CD14-positive monocyte (primary cell): ENCODE measurements around the gene MAP3K6. TPM values are rescaled to one million over a fixed set of nuclear protein-coding genes. Genes with fewer than 3 reads are reported as not detected.

ENCODE experiments used
- DNase-seq, 3 donors: peaks; one replicate each; pipeline ENCODE4 v3.0.0-alpha.2; 2011 to 2022
- H2AFZ ChIP-seq: 2 replicates; pipeline ENCODE4 v1.6.0; 2012; ENCODE audit warnings: mild to moderate bottlenecking, low read depth, low read length, inconsistent platforms; ENCODE audit not compliant: insufficient read depth, poor library complexity, severe bottlenecking
- H3K27ac ChIP-seq, 2 donors: 1 replicate in 1 of 2; 2 replicates in 1 of 2; pipeline ENCODE4 v1.5.1; 2012 to 2013; ENCODE audit warnings: low read length in 2 of 2, control low read depth in 1 of 2, inconsistent platforms in 1 of 2, low read depth in 1 of 2, mild to moderate bottlenecking in 1 of 2
- H3K27me3 ChIP-seq, 2 donors: one replicate each; pipeline versions ENCODE4 v1.6.0 to v1.6.1; 2011 to 2013; ENCODE audit warnings: low read length in 2 of 2; ENCODE audit not compliant: control insufficient read depth in 2 of 2, insufficient read depth in 2 of 2
- H3K36me3 ChIP-seq, 2 donors: replicated peaks in 1 of 2; 1 replicate in 1 of 2; 2 replicates in 1 of 2; pipeline versions ENCODE4 v1.5.1 to v1.6.1; 2012 to 2013; ENCODE audit warnings: low read length in 2 of 2, control low read depth in 1 of 2, inconsistent platforms in 1 of 2, mild to moderate bottlenecking in 1 of 2; ENCODE audit not compliant: insufficient read depth in 2 of 2, control insufficient read depth in 1 of 2
- H3K4me1 ChIP-seq, 2 donors: 1 replicate in 1 of 2; 2 replicates in 1 of 2; pipeline versions ENCODE4 v1.5.1 to v1.6.1; 2012 to 2013; ENCODE audit warnings: low read length in 2 of 2, control low read depth in 1 of 2, inconsistent platforms in 1 of 2, mild to moderate bottlenecking in 1 of 2, moderate library complexity in 1 of 2; ENCODE audit not compliant: insufficient read depth in 2 of 2, control insufficient read depth in 1 of 2
- H3K4me2 ChIP-seq: replicated peaks from 2 replicates; pipeline ENCODE3; 2012; ENCODE audit warnings: low read length, moderate library complexity, mild to moderate bottlenecking; ENCODE audit not compliant: poor library complexity, severe bottlenecking; ENCODE audit errors: extremely low read depth
- H3K4me3 ChIP-seq, 3 experiments: fragments of 200-600 bp in 1 of 3; sonication (generic) in 1 of 3; replicated peaks in 1 of 3; 1 replicate in 2 of 3; 2 replicates in 1 of 3; pipeline ENCODE4 v1.5.1; 2011 to 2013; ENCODE audit warnings: low read length in 3 of 3, mild to moderate bottlenecking in 3 of 3, control low read depth in 2 of 3, low read depth in 2 of 3, inconsistent platforms in 1 of 3, moderate library complexity in 1 of 3
- H3K79me2 ChIP-seq: 2 replicates; pipeline ENCODE4 v1.6.0; 2012; ENCODE audit warnings: mild to moderate bottlenecking, control low read depth, inconsistent platforms, low read length, moderate library complexity; ENCODE audit not compliant: insufficient read depth
- H3K9ac ChIP-seq: 2 replicates; pipeline ENCODE4 v1.6.0; 2017; ENCODE audit warnings: low read length, mild to moderate bottlenecking; ENCODE audit not compliant: insufficient read depth, poor library complexity, severe bottlenecking
- H3K9me3 ChIP-seq, 2 donors: replicated peaks in 1 of 2; 1 replicate in 1 of 2; 2 replicates in 1 of 2; pipeline versions ENCODE4 v1.5.1 to v1.6.1; 2012 to 2013; ENCODE audit warnings: low read length in 2 of 2, control low read depth in 1 of 2; ENCODE audit not compliant: control insufficient read depth in 1 of 2, insufficient read depth in 1 of 2
- H4K20me1 ChIP-seq: 2 replicates; pipeline ENCODE4 v1.6.0; 2012; ENCODE audit warnings: mild to moderate bottlenecking, low read length, control low read depth, moderate library complexity; ENCODE audit not compliant: insufficient read depth
- H3K27ac Mint-ChIP-seq, 7 donors: one replicate each; pipeline ENCODE4 v1.8.0; 2020; ENCODE audit warnings: mild to moderate bottlenecking in 7 of 7, mixed read lengths in 7 of 7, moderate library complexity in 6 of 7, inconsistent platforms in 2 of 7
- H3K27me3 Mint-ChIP-seq, 3 donors: one replicate each; pipeline ENCODE4 v1.8.0; 2021 to 2022; ENCODE audit warnings: low read depth in 3 of 3, mild to moderate bottlenecking in 3 of 3, mixed read lengths in 3 of 3, moderate library complexity in 3 of 3, inconsistent platforms in 1 of 3
- H3K36me3 Mint-ChIP-seq, 2 donors: one replicate each; pipeline ENCODE4 v1.8.0; 2020; ENCODE audit warnings: mixed read lengths in 2 of 2, inconsistent platforms in 1 of 2, mild to moderate bottlenecking in 1 of 2
- H3K4me1 Mint-ChIP-seq: one replicate; pipeline ENCODE4 v1.8.0; 2020; ENCODE audit warnings: mild to moderate bottlenecking, mixed read lengths
- H3K4me3 Mint-ChIP-seq, 2 donors: one replicate each; pipeline ENCODE4 v1.8.0; 2020; ENCODE audit warnings: mild to moderate bottlenecking in 2 of 2, mixed read lengths in 2 of 2, moderate library complexity in 1 of 2
- H3K9me3 Mint-ChIP-seq, 7 donors: one replicate each; pipeline ENCODE4 v1.8.0; 2020 to 2022; ENCODE audit warnings: mixed read lengths in 7 of 7, mild to moderate bottlenecking in 6 of 7, moderate library complexity in 6 of 7, inconsistent platforms in 2 of 7
- WGBS: methylation state at CpG from one replicate; pipeline ENCODE4 v1.1.5; 2013; ENCODE audit warnings: missing lambda C conversion rate; ENCODE audit not compliant: insufficient coverage; 5-methylcytosine and 5-hydroxymethylcytosine counted together
- intact Hi-C, 2 donors: fragments of 100-400 bp; cut with micrococcal nuclease; formaldehyde crosslinking; loops; one replicate each; pipeline versions ENCODE4 v1.15.0 to v1.15.1; 2023
- polyA plus RNA-seq, 3 donors: library from polyadenylated mRNA; depleted of rRNA in 1 of 3; unstranded in 2 of 3; stranded (reverse) in 1 of 3; fragments of 300-500 nt in 2 of 3; fragments of >200 nt in 1 of 3; fragmentation: Illumina TruSeq in 2 of 3; gene quantifications; 1 replicate in 2 of 3; 2 replicates in 1 of 3; pipeline ENCODE4 v1.2.3, GENCODE V29; 2012 to 2021
- TF ChIP-seq, protein P1 (sequence below): fragments of 200-600 bp; IDR thresholded peaks from one replicate; pipeline ENCODE4 v1.8.0; 2022; ENCODE audit warnings: antibody characterized with exemption, mild to moderate bottlenecking

MAP3K6 gene
- polyA plus RNA-seq, 3 donors = 3.2 to 14.8 (median 6.7) TPM

DNA sequence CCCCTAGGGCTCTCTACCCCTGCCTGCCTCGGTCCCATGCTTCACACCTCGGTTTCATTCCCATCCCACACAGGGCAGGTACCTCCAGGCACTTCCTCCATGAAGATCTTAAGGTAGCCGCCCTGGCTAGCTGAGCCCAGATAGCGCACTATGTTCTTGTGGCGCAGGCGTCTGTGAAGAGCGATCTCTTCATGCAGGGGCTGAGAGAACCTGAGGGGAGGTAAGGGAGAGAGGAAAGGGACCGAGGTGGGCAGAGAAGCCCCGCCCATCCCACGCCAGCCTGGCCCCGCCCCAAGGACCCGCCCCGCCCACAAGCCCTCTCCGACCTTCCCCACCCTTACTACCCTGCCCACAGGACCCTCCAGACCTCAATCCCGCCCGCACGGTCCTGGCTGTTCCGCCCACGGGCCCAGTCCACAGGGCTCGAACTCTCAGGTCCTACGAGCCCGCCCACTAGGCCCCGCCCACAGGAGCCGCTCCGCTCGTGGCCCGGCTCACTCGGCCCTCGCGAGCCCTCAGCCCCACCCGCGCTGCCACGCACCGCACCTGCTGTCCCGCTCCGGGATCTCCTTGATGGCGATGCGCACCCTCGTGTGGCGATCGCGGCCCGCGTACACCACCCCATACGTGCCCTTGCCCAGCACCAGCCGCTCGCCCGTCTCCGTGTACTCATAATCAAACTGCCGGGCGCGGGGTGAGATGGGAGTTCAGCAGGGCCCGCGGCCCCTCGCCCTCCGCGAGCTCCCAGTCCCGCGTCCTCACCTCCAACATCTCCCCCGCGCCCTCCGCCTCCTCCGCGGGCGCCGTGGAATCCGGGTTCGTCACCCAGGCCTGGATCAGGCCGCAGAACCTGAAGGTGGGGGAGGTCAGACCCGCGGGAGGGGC, 6.4 kb downstream of the MAP3K6 start:
- Histone ChIP-seq H3K4me1 (peaks cover 29 to 43% of the 10 kb centered on the region in 2 donors), H3K79me2 (no peaks in the 10 kb centered on the region), H4K20me1 (peaks cover 20% of the 10 kb centered on the region), H3K9me3 (no peaks in the 10 kb centered on the region), H3K27me3 (peaks cover 0 to 20% of the 10 kb centered on the region in 2 donors), H3K4me3 (peak overlapping the region; percentile 24 to 76 (median 28)), H3K36me3 (peaks cover 3 to 34% of the 10 kb centered on the region in 2 donors), H3K27ac (no peak overlapping the region), H3K4me2 (peak overlapping the region; percentile 79), H3K9ac (peak overlapping the region; percentile 40), H2AFZ (peak overlapping the region; percentile 78)
- Mint-ChIP-seq H3K4me1 (peaks cover 40% of the 10 kb centered on the region), H3K4me3 (peak overlapping the region; percentile 74 to 91), H3K27me3 (peaks cover 16 to 35% (median 32%) of the 10 kb centered on the region in 3 donors), H3K9me3 (peaks cover 0 to 2% (median 0%) of the 10 kb centered on the region in 7 donors), H3K27ac (peak overlapping the region in 1 of 7 donors; percentile 25), H3K36me3 (peaks cover 28 to 76% of the 10 kb centered on the region in 2 donors)
- WGBS = 5% methylated on average over 45 of the region's 71 CpGs
- intact Hi-C loops = no loop called here
- peak in 1 of 3 donors; percentile 27 for DNase-seq
- TF ChIP-seq, protein P1, sequence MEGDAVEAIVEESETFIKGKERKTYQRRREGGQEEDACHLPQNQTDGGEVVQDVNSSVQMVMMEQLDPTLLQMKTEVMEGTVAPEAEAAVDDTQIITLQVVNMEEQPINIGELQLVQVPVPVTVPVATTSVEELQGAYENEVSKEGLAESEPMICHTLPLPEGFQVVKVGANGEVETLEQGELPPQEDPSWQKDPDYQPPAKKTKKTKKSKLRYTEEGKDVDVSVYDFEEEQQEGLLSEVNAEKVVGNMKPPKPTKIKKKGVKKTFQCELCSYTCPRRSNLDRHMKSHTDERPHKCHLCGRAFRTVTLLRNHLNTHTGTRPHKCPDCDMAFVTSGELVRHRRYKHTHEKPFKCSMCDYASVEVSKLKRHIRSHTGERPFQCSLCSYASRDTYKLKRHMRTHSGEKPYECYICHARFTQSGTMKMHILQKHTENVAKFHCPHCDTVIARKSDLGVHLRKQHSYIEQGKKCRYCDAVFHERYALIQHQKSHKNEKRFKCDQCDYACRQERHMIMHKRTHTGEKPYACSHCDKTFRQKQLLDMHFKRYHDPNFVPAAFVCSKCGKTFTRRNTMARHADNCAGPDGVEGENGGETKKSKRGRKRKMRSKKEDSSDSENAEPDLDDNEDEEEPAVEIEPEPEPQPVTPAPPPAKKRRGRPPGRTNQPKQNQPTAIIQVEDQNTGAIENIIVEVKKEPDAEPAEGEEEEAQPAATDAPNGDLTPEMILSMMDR = no peak

- H3K4me1 Mint-ChIP-seq = peaks cover 34% of the 10 kb centered on the region
Observed at GRCh38 chr1:27359822-27360158, 7.0 kb downstream of the MAP3K6 start.

More at GRCh38 chr1:27359822-27360158, 7.0 kb downstream of the MAP3K6 start:
- peaks cover 23 to 37% of the 10 kb centered on the region in 2 donors for H3K4me1 ChIP-seq
- DNase-seq = no peak
- Mint-ChIP-seq H3K27ac (no peak overlapping the region), H3K9me3 (peaks cover 0 to 2% (median 0%) of the 10 kb centered on the region in 7 donors), H3K4me3 (peak overlapping the region; percentile 74 to 91), H3K27me3 (peaks cover 16 to 35% (median 32%) of the 10 kb centered on the region in 3 donors), H3K36me3 (peaks cover 30 to 82% of the 10 kb centered on the region in 2 donors)
- H3K79me2 ChIP-seq = no peaks in the 10 kb centered on the region
- no peak overlapping the region for H3K9ac ChIP-seq
- H4K20me1 ChIP-seq = peaks cover 16% of the 10 kb centered on the region
- H3K4me2 ChIP-seq = peak overlapping the region; percentile 79
- TF ChIP-seq, protein P1 = no peak
- intact Hi-C loops = loop anchor here (2.0 to 5.0 kb wide), 2 partner anchors 35 to 38 kb away; no protein-coding TSS in a partner anchor
- H3K36me3 ChIP-seq = peaks cover 6 to 38% of the 10 kb centered on the region in 2 donors
- no peak overlapping the region for H3K27ac ChIP-seq
- H3K4me3 ChIP-seq = peak overlapping the region in 1 of 3 experiments; percentile 76
- H2AFZ ChIP-seq = no peak overlapping the region
- peaks cover 0 to 20% of the 10 kb centered on the region in 2 donors for H3K27me3 ChIP-seq
- whole genome bisulfite sequencing = 71% methylated on average over 9 of the region's 9 CpGs
- no peaks in the 10 kb centered on the region for H3K9me3 ChIP-seq
